NCI-H1048 (cell line): Measurements from ENCODE around the gene PHOSPHO1.

Experiments
- DNase-seq: peaks from one replicate; lab custom pipeline; 2025; lab: John Stamatoyannopoulos, UW

PHOSPHO1 gene

GRCh38 chr17:49218941-49219913 is 11.4 kb downstream of the PHOSPHO1 start:
- no peak for DNase-seq

GRCh38 chr17:49217651-49218413 is 12.8 kb downstream of the PHOSPHO1 start:
- DNase-seq, result no peak

GRCh38 chr17:49216953-49217650 is 13.5 kb downstream of the PHOSPHO1 start:
- no peak for DNase-seq

- DNase-seq, result no peak
Measured at GRCh38 chr17:49216482-49216881, 14.1 kb downstream of the PHOSPHO1 start.

GRCh38 chr17:49214676-49215360 is 15.8 kb downstream of the PHOSPHO1 start:
- DNase-seq, result no peak

- DNase-seq, result no peak
Measured at GRCh38 chr17:49213847-49214246, 16.7 kb downstream of the PHOSPHO1 start.

- no peak for DNase-seq
Measured at GRCh38 chr17:49213399-49213798, 17.2 kb downstream of the PHOSPHO1 start.

- DNase-seq, result no peak
Measured at GRCh38 chr17:49210158-49211029, 20.2 kb downstream of the PHOSPHO1 start, which contains the start of the genes ABI3 and GNGT2. Gene ABI3, plus strand, starts transcription at chr17:49210707. Its CDS starts 18 bp downstream, at chr17:49210725. Gene GNGT2, minus strand, starts transcription at chr17:49210574. Its CDS starts 3,152 bp downstream, at chr17:49207422.

- DNase-seq, result no peak
Measured at GRCh38 chr17:49209061-49209571, 21.5 kb downstream of the PHOSPHO1 start.

- DNase-seq, result no peak
Measured at GRCh38 chr17:49204516-49204915, 26.1 kb downstream of the PHOSPHO1 start.

GRCh38 chr17:49203796-49204195 is 26.8 kb downstream of the PHOSPHO1 start:
- DNase-seq, result no peak

GRCh38 chr17:49201481-49201927 is 29.1 kb downstream of the PHOSPHO1 start:
- no peak for DNase-seq

- DNase-seq, result no peak
Measured at GRCh38 chr17:49200423-49201083, 30.0 kb downstream of the PHOSPHO1 start.

- no peak for DNase-seq
Measured at GRCh38 chr17:49198211-49198610, 32.4 kb downstream of the PHOSPHO1 start.

- no peak for DNase-seq
Measured at GRCh38 chr17:49197346-49197998, 33.1 kb downstream of the PHOSPHO1 start.

- DNase-seq, result no peak
Measured at GRCh38 chr17:49196520-49196919, 34.1 kb downstream of the PHOSPHO1 start.

GRCh38 chr17:49195751-49196150 is 34.8 kb downstream of the PHOSPHO1 start:
- no peak for DNase-seq

GRCh38 chr17:49194297-49194607 is 36.3 kb downstream of the PHOSPHO1 start:
- no peak for DNase-seq
